Neural cell (in vitro differentiated cells): Measurements from ENCODE around the gene REV1. TPM values are rescaled to one million over a fixed set of nuclear protein-coding genes. Genes with fewer than 3 reads are reported as not detected.

ENCODE experiments used
- H2AFZ ChIP-seq: fragments of 200-600, 300-800 bp; sonication (generic), shearing (Covaris generic); 2 replicates; pipeline ENCODE4 v1.6.0; 2014; ENCODE audit warnings: low read depth, mild to moderate bottlenecking, antibody characterized with exemption, low read length, moderate library complexity
- H3F3A ChIP-seq: fragments of 200-600 bp; shearing (Covaris generic); 2 replicates; pipeline ENCODE4 v1.6.1; 2016; ENCODE audit warnings: mild to moderate bottlenecking, moderate library complexity, mixed read lengths, antibody characterized with exemption, low read length; ENCODE audit not compliant: insufficient read depth, poor library complexity, severe bottlenecking
- H3K27ac ChIP-seq: fragments of 200-600, 300-800 bp; sonication (generic), shearing (Covaris generic); 2 replicates; pipeline ENCODE4 v1.5.1; 2014; ENCODE audit warnings: mild to moderate bottlenecking, low read length, moderate library complexity
- H3K27me3 ChIP-seq: fragments of 300-800, 200-600 bp; sonication (generic), shearing (Covaris generic); 2 replicates; pipeline ENCODE4 v1.6.0; 2014; ENCODE audit warnings: mild to moderate bottlenecking, low read depth, low read length, moderate library complexity; ENCODE audit not compliant: insufficient read depth
- H3K36me3 ChIP-seq: fragments of 300-800, 200-600 bp; sonication (generic), shearing (Covaris generic); 2 replicates; pipeline ENCODE4 v1.5.1; 2014; ENCODE audit warnings: mild to moderate bottlenecking, antibody characterized with exemption, low read length, moderate library complexity; ENCODE audit not compliant: insufficient read depth
- H3K4me2 ChIP-seq: fragments of 300-800, 200-600 bp; sonication (generic), shearing (Covaris generic); 2 replicates; pipeline ENCODE4 v1.6.0; 2014; ENCODE audit warnings: mild to moderate bottlenecking, low read length
- H3K4me3 ChIP-seq: fragments of 300-800, 200-600 bp; sonication (generic), shearing (Covaris generic); 2 replicates; pipeline ENCODE4 v1.5.1; 2014; ENCODE audit warnings: mild to moderate bottlenecking, low read length, moderate library complexity
- H3K79me2 ChIP-seq: fragments of 200-600 bp; shearing (Covaris generic); replicated peaks from 2 replicates; pipeline ENCODE4 v1.6.0; 2014; ENCODE audit warnings: mild to moderate bottlenecking, low read length, moderate library complexity; ENCODE audit not compliant: insufficient read depth
- H3K9ac ChIP-seq: fragments of 300-800, 200-600 bp; sonication (generic), shearing (Covaris generic); 2 replicates; pipeline ENCODE4 v1.6.1; 2016; ENCODE audit warnings: mild to moderate bottlenecking, low read length, mixed read lengths
- H3K9me2 ChIP-seq: fragments of 200-600 bp; shearing (Covaris generic); 2 replicates; pipeline ENCODE4 v1.6.1; 2016; ENCODE audit warnings: mild to moderate bottlenecking, low read length, mixed read lengths; ENCODE audit not compliant: insufficient read depth
- H3K9me3 ChIP-seq: fragments of 200-600, 300-800 bp; sonication (generic), shearing (Covaris generic); 2 replicates; pipeline ENCODE4 v1.6.1; 2016; ENCODE audit warnings: mild to moderate bottlenecking, mixed run types, low read length, moderate library complexity, mixed read lengths
- H4K20me1 ChIP-seq: fragments of 200-600 bp; shearing (Covaris generic); 2 replicates; pipeline ENCODE4 v1.6.1; 2016; ENCODE audit warnings: mild to moderate bottlenecking, mixed run types; ENCODE audit not compliant: insufficient read depth
- EP300 ChIP-seq: fragments of 450-650 bp; conservative IDR thresholded peaks from 2 replicates; pipeline ENCODE4 v1.6.1; 2014; ENCODE audit warnings: antibody characterized with exemption, mild to moderate bottlenecking, moderate library complexity; ENCODE audit not compliant: poor library complexity, severe bottlenecking
- EZH2 ChIP-seq: fragments of 200-600, 300-800 bp; shearing (Covaris generic), sonication (generic); IDR thresholded peaks from 2 replicates; pipeline ENCODE4 v1.6.1; 2014; ENCODE audit warnings: antibody characterized with exemption, low read length, borderline replicate concordance, mild to moderate bottlenecking; ENCODE audit not compliant: insufficient read depth, poor library complexity, severe bottlenecking
- MXI1 ChIP-seq: fragments of 450-650 bp; conservative IDR thresholded peaks from 2 replicates; pipeline ENCODE4 v1.6.1; 2014; ENCODE audit warnings: antibody characterized with exemption, mild to moderate bottlenecking; ENCODE audit not compliant: poor library complexity, severe bottlenecking
- POLR2AphosphoS5 ChIP-seq: IDR thresholded peaks from 2 replicates; pipeline ENCODE4 v1.6.1; 2012
- RAD21 ChIP-seq: fragments of 450-650 bp; conservative IDR thresholded peaks from 2 replicates; pipeline ENCODE4 v1.6.1; 2014; ENCODE audit warnings: antibody characterized with exemption, mild to moderate bottlenecking, moderate library complexity
- SMC3 ChIP-seq: fragments of 450-650 bp; conservative IDR thresholded peaks from 2 replicates; pipeline ENCODE4 v1.6.1; 2014; ENCODE audit warnings: antibody characterized with exemption, mild to moderate bottlenecking, moderate library complexity; ENCODE audit not compliant: poor library complexity
- TAF1 ChIP-seq: IDR thresholded peaks from 2 replicates; pipeline ENCODE4 v1.6.1; 2012; ENCODE audit warnings: low read depth
- polyA plus RNA-seq: library from polyadenylated mRNA; depleted of rRNA; stranded (reverse); fragments of >200 nt; gene quantifications from 2 replicates; pipeline ENCODE4 v1.2.3, GENCODE V29; 2014
- TF ChIP-seq, protein P1 (sequence below): IDR thresholded peaks from 2 replicates; pipeline ENCODE4 v1.6.1; 2012; ENCODE audit warnings: borderline replicate concordance
- TF ChIP-seq, protein P2 (sequence below): fragments of 450-650 bp; IDR thresholded peaks from 2 replicates; pipeline ENCODE4 v1.5.1; 2014; ENCODE audit warnings: antibody characterized with exemption, mild to moderate bottlenecking, moderate library complexity; ENCODE audit not compliant: poor library complexity, severe bottlenecking

REV1 gene
- polyA plus RNA-seq, 1 donor from 2014 or later: 84.1 TPM

DNA sequence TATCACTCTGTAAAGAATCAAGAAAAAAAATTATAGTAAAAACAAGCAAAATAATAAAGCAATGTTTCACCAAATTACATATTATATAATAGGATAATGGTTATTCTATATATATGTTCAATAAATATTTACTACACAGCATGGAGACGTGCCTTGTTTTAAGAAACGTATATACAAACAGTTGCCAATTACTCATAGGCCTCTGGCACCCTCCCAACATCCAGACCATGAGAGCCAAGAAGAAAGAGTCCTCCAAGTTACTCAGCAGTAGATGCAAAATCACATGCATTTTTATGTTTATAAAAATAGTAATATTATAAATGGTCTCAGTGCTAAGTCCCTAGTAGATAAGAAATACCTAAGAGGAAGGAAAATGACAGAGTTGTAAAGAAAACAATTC, 64.8 kb downstream of the REV1 start:
- Histone ChIP-seq H3K4me3 (no peak overlapping the region), H3K27me3 (no peaks in the 10 kb centered on the region), H3K36me3 (peaks cover 19% of the 10 kb centered on the region), H3K27ac (no peak overlapping the region), H3K79me2 (no peaks in the 10 kb centered on the region), H2AFZ (no peak overlapping the region), H3K9me2 (no peaks in the 10 kb centered on the region), H3K9me3 (no peaks in the 10 kb centered on the region), H3K4me2 (no peak overlapping the region), H4K20me1 (no peaks in the 10 kb centered on the region), H3F3A (no peaks in the 10 kb centered on the region), H3K9ac (no peak overlapping the region)
- TF ChIP-seq RAD21 (no peak), EZH2 (no peak), SMC3 (no peak), MXI1 (no peak), EP300 (no peak), TAF1 (no peak), POLR2AphosphoS5 (no peak)
- TF ChIP-seq, protein P1, sequence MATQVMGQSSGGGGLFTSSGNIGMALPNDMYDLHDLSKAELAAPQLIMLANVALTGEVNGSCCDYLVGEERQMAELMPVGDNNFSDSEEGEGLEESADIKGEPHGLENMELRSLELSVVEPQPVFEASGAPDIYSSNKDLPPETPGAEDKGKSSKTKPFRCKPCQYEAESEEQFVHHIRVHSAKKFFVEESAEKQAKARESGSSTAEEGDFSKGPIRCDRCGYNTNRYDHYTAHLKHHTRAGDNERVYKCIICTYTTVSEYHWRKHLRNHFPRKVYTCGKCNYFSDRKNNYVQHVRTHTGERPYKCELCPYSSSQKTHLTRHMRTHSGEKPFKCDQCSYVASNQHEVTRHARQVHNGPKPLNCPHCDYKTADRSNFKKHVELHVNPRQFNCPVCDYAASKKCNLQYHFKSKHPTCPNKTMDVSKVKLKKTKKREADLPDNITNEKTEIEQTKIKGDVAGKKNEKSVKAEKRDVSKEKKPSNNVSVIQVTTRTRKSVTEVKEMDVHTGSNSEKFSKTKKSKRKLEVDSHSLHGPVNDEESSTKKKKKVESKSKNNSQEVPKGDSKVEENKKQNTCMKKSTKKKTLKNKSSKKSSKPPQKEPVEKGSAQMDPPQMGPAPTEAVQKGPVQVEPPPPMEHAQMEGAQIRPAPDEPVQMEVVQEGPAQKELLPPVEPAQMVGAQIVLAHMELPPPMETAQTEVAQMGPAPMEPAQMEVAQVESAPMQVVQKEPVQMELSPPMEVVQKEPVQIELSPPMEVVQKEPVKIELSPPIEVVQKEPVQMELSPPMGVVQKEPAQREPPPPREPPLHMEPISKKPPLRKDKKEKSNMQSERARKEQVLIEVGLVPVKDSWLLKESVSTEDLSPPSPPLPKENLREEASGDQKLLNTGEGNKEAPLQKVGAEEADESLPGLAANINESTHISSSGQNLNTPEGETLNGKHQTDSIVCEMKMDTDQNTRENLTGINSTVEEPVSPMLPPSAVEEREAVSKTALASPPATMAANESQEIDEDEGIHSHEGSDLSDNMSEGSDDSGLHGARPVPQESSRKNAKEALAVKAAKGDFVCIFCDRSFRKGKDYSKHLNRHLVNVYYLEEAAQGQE: no peak
- TF ChIP-seq, protein P2, sequence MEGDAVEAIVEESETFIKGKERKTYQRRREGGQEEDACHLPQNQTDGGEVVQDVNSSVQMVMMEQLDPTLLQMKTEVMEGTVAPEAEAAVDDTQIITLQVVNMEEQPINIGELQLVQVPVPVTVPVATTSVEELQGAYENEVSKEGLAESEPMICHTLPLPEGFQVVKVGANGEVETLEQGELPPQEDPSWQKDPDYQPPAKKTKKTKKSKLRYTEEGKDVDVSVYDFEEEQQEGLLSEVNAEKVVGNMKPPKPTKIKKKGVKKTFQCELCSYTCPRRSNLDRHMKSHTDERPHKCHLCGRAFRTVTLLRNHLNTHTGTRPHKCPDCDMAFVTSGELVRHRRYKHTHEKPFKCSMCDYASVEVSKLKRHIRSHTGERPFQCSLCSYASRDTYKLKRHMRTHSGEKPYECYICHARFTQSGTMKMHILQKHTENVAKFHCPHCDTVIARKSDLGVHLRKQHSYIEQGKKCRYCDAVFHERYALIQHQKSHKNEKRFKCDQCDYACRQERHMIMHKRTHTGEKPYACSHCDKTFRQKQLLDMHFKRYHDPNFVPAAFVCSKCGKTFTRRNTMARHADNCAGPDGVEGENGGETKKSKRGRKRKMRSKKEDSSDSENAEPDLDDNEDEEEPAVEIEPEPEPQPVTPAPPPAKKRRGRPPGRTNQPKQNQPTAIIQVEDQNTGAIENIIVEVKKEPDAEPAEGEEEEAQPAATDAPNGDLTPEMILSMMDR: no peak

DNA sequence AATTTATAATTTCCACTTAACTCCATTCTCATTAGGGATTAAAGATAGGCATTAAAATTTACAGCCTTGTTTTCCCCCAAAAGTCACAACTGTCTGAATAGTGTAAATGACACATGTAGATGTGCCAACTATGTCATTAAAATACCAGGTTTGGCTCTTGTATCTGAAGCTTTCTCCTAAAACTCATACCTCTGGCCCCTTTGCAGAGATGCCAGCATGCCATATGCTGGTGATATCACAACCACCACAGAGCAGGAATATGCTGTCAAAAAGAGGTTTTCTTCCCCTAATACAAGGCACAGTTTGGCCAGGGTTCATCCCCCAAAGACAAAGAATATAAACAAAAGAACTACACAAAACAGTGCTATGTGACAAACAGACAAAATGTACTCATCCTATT, 65.4 kb downstream of the REV1 start:
- H3K36me3 ChIP-seq: peaks cover 19% of the 10 kb centered on the region
- no peaks in the 10 kb centered on the region for H3K9me3 ChIP-seq
- no peaks in the 10 kb centered on the region for H3K27me3 ChIP-seq
- TF ChIP-seq EP300 (no peak), RAD21 (no peak), SMC3 (no peak), EZH2 (no peak), MXI1 (no peak), POLR2AphosphoS5 (no peak), TAF1 (no peak)
- TF ChIP-seq, protein P1: no peak
- TF ChIP-seq, protein P2: no peak
- no peak overlapping the region for H2AFZ ChIP-seq
- H3K4me2 ChIP-seq: no peak overlapping the region
- H4K20me1 ChIP-seq: no peaks in the 10 kb centered on the region
- no peak overlapping the region for H3K27ac ChIP-seq
- no peak overlapping the region for H3K4me3 ChIP-seq
- H3K79me2 ChIP-seq: no peaks in the 10 kb centered on the region
- no peaks in the 10 kb centered on the region for H3F3A ChIP-seq
- no peaks in the 10 kb centered on the region for H3K9me2 ChIP-seq
- H3K9ac ChIP-seq: no peak overlapping the region
